ENCODE results near the gene KLHDC4.
"Not testable (repeated sequence)": the region's sequence is repeated elsewhere in the genome, so short reads cannot be mapped to it uniquely, and the experiment has no call there.

The KLHDC4 gene

DNA sequence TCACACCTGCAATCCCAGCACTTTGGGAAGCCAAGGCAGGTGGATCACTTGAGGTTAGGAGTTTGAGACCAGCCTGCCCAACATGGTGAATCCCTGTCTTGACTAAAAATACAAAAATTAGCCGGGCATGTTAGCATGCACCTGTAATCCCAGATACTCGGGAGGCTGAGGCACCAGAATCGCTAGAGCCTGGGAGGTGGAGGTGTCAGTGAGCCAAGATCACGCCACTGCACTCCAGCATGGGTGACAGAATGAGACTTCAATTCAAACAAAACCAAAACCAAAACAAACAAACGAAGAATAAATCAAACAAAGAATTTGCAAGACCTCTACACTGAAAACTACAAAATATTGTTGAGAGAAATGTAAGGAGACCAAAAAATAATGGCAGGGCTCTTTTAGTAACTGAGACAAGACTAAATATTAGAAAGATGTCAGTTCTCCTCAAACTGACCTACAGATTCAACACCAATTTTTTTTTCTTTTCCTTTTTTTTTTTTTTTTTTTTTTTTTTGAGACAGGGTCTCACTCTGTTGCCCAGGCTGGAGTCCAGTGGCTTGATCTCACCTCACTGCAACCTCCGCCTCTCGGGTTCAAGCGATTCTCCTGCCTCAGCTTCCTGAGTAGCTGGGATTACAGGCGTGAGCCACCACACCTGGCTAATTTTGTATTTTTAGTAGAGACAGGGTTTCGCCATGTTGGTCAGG, 23.1 kb upstream of the KLHDC4 start:
- not testable (repeated sequence) for DNase-seq

GRCh38 chr16:87787451-87788091, 21.8 kb upstream of the KLHDC4 start:
- DNase-seq = not testable (repeated sequence)

DNA sequence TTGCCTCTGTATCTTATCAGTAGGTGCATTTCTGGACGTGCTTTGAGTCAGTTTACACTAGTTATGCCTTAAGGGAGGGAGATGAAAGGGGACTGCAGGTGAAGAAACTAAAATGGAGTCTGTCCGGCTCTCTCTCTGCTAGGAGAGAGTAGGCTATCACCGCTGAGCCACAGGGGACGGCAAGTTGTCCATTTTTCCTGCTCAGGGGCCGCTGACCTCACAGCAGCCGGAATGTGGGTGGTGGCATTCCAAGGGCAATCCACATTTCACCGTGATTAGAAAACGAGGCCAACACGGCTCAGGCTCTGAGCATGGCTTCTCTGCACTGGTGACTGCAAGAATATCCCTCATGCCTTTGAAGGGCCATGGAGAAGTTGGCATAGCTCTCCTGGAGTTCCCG, 19.0 kb upstream of the KLHDC4 start:
- DNase-seq = peak; percentile 33

GRCh38 chr16:87782033-87782432, 16.2 kb upstream of the KLHDC4 start:
- no peak for DNase-seq

GRCh38 chr16:87780385-87780989, 14.7 kb upstream of the KLHDC4 start:
- DNase-seq = peak; percentile 50

GRCh38 chr16:87778830-87779579, 13.2 kb upstream of the KLHDC4 start:
- DNase-seq = peak; percentile 98

- no peak for DNase-seq
These were observed 12.7 kb upstream of the KLHDC4 start for GRCh38 chr16:87778476-87778829.

DNA sequence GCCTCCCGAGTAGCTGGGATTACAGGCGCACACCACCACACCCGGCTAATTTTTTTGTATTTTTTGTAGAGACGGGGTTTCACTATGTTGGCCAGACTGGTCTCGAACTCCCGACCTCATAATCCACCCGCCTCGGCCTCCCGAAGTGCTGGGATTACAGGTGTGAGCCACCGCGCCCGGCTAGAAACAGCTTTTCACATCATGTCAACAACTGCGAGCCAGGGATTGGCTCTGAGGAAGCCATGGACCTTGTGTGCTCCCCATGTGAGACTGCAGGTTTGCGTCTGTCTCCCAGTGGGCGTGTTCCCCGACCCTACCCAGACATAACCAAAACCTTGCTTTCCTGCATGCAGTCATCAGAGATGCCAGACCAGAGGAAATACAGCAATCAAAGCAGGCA, 8.1 kb upstream of the KLHDC4 start:
- DNase-seq = not testable (repeated sequence)

- DNase-seq = not testable (repeated sequence)
These were observed 1.7 kb upstream of the KLHDC4 start for GRCh38 chr16:87767456-87767855.

- DNase-seq = no peak
These were observed 655 bp upstream of the KLHDC4 start for GRCh38 chr16:87766485-87766797.

- no peak for DNase-seq
These were observed 362 bp downstream of the KLHDC4 start for GRCh38 chr16:87765473-87765775.

DNA sequence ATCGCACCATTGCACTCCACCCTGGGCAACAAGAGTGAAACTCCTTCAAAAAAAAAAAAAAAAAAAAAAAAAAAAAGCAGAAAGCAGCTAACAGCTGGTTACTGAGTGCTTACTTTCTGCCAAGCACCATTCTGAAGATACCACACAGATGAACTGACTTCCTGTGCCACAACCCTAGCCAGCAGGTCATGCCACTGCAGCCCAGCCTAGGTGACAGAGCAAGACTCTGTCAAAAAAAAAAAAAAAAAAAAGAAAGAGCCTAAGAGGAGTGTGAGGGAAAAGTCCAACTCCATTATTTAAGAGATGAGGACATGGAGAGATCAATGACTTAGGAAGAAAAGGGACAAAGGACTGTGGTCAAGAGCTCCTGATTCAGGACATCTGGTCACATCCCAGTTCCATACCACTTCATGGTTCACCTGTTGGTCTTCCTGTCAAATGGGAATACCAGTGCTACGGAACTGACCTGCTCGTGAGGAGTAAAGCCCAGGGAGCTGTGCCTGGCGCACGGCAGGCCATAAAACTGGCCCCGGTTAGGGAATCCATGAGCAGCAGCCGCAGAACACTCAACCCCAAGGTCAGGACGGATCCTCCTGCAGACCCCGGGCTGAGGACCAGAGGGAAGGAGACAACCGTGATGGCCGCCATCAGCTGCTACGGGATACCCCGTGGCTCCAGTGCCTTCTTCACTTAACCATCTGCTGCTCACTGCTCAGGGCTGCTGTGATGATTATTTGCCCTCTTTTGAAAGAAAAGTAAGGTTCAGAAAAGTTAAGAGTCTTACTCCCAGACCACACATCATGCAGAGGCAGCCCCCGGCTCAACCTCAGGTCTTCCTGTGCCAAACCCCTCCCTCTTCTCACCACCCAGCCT, 950 bp downstream of the KLHDC4 start:
- DNase-seq = no peak

DNA sequence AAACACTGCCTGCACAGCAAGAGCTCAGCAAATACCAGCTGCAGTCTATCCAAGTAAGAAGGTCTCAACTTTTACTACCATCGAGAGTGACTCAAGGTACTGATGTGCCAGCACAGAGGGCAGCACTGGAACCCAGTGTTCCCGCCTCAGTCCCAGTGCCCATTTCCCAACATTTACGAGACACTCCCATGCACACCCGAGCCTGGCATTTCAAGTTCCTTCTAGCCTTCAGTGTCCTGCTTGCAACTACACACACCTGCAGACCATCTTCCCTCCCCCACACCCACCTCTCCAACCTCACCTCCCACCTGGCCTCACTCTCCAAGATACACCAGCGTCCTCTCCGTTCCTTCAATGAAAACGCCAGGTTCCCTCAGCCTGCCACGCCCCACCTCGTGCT, 3.2 kb downstream of the KLHDC4 start:
- no peak for DNase-seq

DNA sequence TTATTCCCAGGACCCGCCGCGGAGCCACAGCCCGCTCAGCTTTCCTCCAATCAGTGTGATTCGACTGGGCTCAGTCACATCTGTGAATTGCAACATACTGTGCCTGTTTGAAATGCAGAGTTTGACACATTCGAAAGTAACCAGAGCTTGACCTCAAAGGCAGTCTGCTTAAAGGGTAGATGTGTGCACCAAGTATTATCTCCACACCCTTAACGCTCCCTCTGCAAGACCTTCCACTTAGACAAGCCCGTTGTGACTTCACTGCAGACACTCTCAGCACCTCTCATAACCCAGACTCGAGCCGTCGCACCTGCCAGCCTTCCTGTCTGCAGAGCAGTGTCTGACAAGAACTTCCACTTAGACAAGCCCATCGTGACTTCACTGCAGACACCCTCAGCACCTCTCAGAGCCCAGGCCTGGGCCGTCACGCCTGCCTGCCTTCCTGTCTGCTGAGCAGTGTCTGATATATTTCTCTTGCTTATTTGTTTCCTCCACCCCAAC, 3.7 kb downstream of the KLHDC4 start:
- DNase-seq = no peak

DNA sequence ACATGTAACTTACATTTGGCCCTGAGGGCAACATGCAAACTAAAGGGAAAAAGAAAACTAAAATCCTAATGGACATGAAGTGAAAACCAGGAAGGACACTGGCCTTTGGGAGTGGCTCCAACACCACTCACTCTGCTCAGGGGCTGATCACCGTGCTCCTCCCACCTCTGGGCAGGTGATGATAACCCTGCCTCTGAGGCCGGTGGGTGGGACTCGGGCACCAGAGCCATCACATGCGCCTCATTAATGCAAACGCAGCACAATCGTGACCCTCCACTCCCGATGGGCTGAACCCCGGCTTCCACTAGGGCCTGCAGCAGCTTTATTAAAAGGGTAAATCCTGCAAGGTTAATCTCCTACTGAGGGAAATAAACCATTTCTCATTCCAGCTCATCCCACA, 4.7 kb downstream of the KLHDC4 start:
- DNase-seq = no peak

DNA sequence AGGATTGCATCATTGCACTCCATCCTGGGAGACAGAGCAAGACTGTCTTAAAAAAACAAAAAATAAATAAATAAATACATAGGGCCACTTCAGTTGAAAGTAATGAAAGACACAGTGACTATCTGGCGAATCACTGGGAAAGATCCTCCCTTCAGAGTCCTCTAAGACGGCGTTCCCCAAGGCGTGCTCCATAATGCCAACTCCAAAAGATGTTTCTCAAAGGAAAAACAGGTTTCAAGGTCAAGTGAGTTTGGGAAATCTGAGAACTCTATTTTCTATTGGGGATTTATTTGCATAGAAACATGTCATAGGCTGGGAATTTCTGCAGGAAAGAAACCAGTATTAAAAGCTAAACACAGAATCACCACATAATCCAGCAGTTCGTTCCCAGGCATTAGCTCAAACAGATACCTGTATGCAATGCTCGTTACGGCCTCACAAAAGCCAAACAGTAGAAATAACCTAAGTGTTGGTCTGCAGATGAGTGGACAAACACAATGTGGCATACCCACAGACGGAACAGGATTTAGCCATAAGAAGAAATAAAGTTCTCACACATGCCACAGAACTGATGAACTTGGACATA, 7.9 kb downstream of the KLHDC4 start:
- no peak for DNase-seq

GRCh38 chr16:87754535-87754934, 11.3 kb downstream of the KLHDC4 start:
- DNase-seq = no peak

DNA sequence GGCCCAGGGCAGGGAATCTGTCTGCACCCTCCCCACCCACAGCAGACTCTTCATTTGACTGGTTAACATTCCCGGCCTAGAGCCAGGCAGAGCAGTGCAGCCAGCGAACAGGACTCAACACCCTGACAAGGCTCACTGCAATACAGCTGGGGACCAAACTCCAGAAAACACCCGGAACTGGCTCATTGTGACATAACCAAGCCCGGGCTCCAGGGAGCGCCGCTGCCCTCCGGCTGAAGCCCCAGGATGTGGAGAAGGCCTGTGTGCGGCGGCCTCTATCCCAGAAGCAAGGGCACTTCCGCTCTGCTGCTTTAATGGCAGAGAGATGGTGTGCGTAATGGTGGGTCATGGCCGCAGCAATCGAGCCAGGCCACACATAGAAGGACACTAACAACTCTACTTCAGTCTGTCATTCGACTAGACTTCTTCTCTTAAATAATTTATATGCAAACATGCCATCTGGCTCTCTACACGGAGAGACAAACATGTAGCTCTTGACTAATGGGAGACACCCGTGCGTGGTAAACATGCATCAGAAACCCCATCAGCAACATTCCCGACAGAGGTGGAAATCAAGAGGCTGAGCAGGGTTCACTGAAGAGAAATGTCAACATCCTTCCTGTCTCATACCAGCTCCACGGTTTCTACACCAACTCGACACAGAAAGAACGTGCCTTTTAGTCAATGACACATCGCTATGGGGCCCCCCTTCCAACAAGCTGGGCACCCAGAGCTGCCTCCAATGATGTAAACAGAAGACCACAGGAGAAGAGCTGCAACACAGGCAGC, 18.0 kb downstream of the KLHDC4 start:
- no peak for DNase-seq

GRCh38 chr16:87746178-87746577, 19.6 kb downstream of the KLHDC4 start:
- no peak for DNase-seq

- no peak for DNase-seq
These were observed 20.9 kb downstream of the KLHDC4 start for GRCh38 chr16:87744750-87745514.

All from fibroblast of skin of abdomen (primary cell).